Measurements from ENCODE around the gene ST6GALNAC5. TPM values are rescaled to one million over a fixed set of nuclear protein-coding genes. Genes with fewer than 3 reads are reported as not detected.

The ST6GALNAC5 gene
- total RNA-seq, 3 donors from 2014 or later = 0.48 to 53.4 (median 15.4) TPM

- Histone ChIP-seq H3K9me3 (peaks cover 5 to 7% of the 10 kb centered on the region in 2 donors), H3K27me3 (no peaks in the 10 kb centered on the region), H3K4me3 (no peak overlapping the region), H3K4me1 (no peaks in the 10 kb centered on the region), H3K27ac (no peak overlapping the region), H3K36me3 (no peaks in the 10 kb centered on the region)
- intact Hi-C loops (cut with DNase I; ENCODE audit: low total_unique reads) = no loop called here
- TF ChIP-seq POLR2AphosphoS5 (IDR thresholded peaks at IDR 0.05) (no peak), CTCF (IDR thresholded peaks at IDR 0.05) (no peak), POLR2A (IDR thresholded peaks at IDR 0.05) (no peak)
- DNase-seq (ENCODE audit: low spot score in 2 of 2) = no peak
Measured at GRCh38 chr1:76929136-76929535, 61.9 kb downstream of the ST6GALNAC5 start.

- no peaks in the 10 kb centered on the region for H3K27me3 ChIP-seq
- no peaks in the 10 kb centered on the region for H3K36me3 ChIP-seq
- peaks cover 5 to 7% of the 10 kb centered on the region in 2 donors for H3K9me3 ChIP-seq
- TF ChIP-seq POLR2A (IDR thresholded peaks at IDR 0.05) = no peak
- no peak for TF ChIP-seq POLR2AphosphoS5 (IDR thresholded peaks at IDR 0.05)
- TF ChIP-seq CTCF (IDR thresholded peaks at IDR 0.05) = no peak
- intact Hi-C loops (cut with DNase I; ENCODE audit: low total_unique reads) = no loop called here
- no peak for DNase-seq (ENCODE audit: low spot score in 2 of 2)
- H3K4me1 ChIP-seq = no peaks in the 10 kb centered on the region
- no peak overlapping the region for H3K4me3 ChIP-seq
- peak overlapping the region; percentile 38 to 41 for H3K27ac ChIP-seq
Measured at GRCh38 chr1:76933847-76934815, 66.9 kb downstream of the ST6GALNAC5 start.

- no peaks in the 10 kb centered on the region for H3K36me3 ChIP-seq
- no peaks in the 10 kb centered on the region for H3K9me3 ChIP-seq
- H3K27me3 ChIP-seq = no peaks in the 10 kb centered on the region
- no peak overlapping the region for H3K27ac ChIP-seq
- intact Hi-C loops (cut with DNase I; ENCODE audit: low total_unique reads) = no loop called here
- no peak overlapping the region for H3K4me3 ChIP-seq
- TF ChIP-seq POLR2A (IDR thresholded peaks at IDR 0.05) = no peak
- TF ChIP-seq CTCF (IDR thresholded peaks at IDR 0.05) = no peak
- H3K4me1 ChIP-seq = no peaks in the 10 kb centered on the region
- no peak for DNase-seq (ENCODE audit: low spot score in 2 of 2)
Measured at GRCh38 chr1:76938304-76938703, 71.0 kb downstream of the ST6GALNAC5 start.

- no peak overlapping the region for H3K27ac ChIP-seq
- intact Hi-C loops (cut with DNase I; ENCODE audit: low total_unique reads) = no loop called here
Measured at GRCh38 chr1:76939050-76939816, 72.0 kb downstream of the ST6GALNAC5 start.

More at GRCh38 chr1:76939050-76939816, 72.0 kb downstream of the ST6GALNAC5 start:
- no peak for TF ChIP-seq CTCF (IDR thresholded peaks at IDR 0.05)
- TF ChIP-seq POLR2AphosphoS5 (IDR thresholded peaks at IDR 0.05) = no peak
- no peak for TF ChIP-seq POLR2A (IDR thresholded peaks at IDR 0.05)
- no peaks in the 10 kb centered on the region for H3K4me1 ChIP-seq
- no peaks in the 10 kb centered on the region for H3K36me3 ChIP-seq
- no peak for DNase-seq (ENCODE audit: low spot score in 2 of 2)
- H3K27me3 ChIP-seq = no peaks in the 10 kb centered on the region
- H3K9me3 ChIP-seq = no peaks in the 10 kb centered on the region
- H3K4me3 ChIP-seq = no peak overlapping the region

Measured in breast epithelium (tissue), 4 donors.